ENCODE results near the gene C1orf174. TPM values are rescaled to one million over a fixed set of nuclear protein-coding genes. Genes with fewer than 3 reads are reported as not detected.
"Not testable (repeated sequence)": the region's sequence is repeated elsewhere in the genome, so short reads cannot be mapped to it uniquely, and the experiment has no call there.

C1orf174 gene
- total RNA-seq, 1 donor from 2014 or later: 44.9 TPM

GRCh38 chr1:3922201-3922725 is 22.2 kb upstream of the C1orf174 start:
- Mint-ChIP-seq H3K4me3 (ENCODE audit: low read depth) (no peak overlapping the region), H3K27ac (no peak overlapping the region), H3K27me3 (ENCODE audit: low read depth) (no peaks in the 10 kb centered on the region), H3K36me3 (ENCODE audit: low read depth) (no peaks in the 10 kb centered on the region), H3K4me1 (ENCODE audit: low read depth) (peaks cover 5% of the 10 kb centered on the region), H3K9me3 (no peaks in the 10 kb centered on the region)
- no peak for DNase-seq (ENCODE audit: low spot score)
- intact Hi-C loops (cut with micrococcal nuclease): no loop called here

DNA sequence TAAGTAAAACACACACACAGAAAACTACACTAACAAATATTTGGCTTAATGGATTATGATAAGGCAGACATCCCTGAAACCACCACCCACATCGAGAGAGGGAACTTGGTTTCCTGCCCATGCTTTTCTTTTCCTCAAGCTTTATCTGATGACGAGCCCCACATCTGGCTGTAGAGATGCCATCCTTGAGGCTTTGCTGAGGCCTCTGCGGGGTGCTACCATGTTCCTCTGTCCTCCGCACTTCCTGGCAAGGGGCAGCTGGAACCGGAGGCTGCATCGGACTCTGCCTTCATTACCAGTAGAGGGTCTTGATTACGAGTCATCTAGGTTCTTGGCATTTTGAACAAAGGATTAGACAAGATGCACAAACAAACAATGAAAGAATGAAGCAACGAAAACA is 21.7 kb upstream of the C1orf174 start:
- no peak overlapping the region for H3K4me3 Mint-ChIP-seq (ENCODE audit: low read depth)
- no peaks in the 10 kb centered on the region for H3K27me3 Mint-ChIP-seq (ENCODE audit: low read depth)
- H3K4me1 Mint-ChIP-seq (ENCODE audit: low read depth): peaks cover 5% of the 10 kb centered on the region
- H3K9me3 Mint-ChIP-seq: no peaks in the 10 kb centered on the region
- no peak for DNase-seq (ENCODE audit: low spot score)
- H3K27ac Mint-ChIP-seq: no peak overlapping the region
- no peaks in the 10 kb centered on the region for H3K36me3 Mint-ChIP-seq (ENCODE audit: low read depth)
- intact Hi-C loops (cut with micrococcal nuclease): no loop called here

DNA sequence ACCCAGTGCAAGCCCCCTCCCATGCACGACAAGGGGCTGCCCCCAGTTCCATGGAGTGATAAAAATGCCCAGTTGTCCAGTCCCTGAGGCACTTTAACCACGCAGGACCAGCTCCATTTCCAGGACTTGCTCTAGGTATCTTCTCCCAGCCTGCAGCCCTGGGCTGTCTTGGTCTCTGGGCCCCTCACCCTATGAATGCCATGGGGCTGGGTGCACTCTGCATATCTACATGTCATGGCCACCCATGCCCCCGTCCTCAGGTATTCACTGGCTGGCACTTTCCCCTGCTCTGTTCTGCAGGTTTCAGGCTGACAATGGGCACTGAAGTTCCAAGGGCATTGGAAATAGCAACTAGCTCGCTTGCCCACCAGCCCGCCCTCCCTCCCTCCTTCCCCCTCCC is 19.6 kb upstream of the C1orf174 start:
- H3K27me3 Mint-ChIP-seq (ENCODE audit: low read depth): no peaks in the 10 kb centered on the region
- no peak overlapping the region for H3K4me3 Mint-ChIP-seq (ENCODE audit: low read depth)
- H3K4me1 Mint-ChIP-seq (ENCODE audit: low read depth): peaks cover 5% of the 10 kb centered on the region
- DNase-seq (ENCODE audit: low spot score): no peak
- H3K36me3 Mint-ChIP-seq (ENCODE audit: low read depth): no peaks in the 10 kb centered on the region
- no peak overlapping the region for H3K27ac Mint-ChIP-seq
- intact Hi-C loops (cut with micrococcal nuclease): no loop called here
- H3K9me3 Mint-ChIP-seq: no peaks in the 10 kb centered on the region

DNA sequence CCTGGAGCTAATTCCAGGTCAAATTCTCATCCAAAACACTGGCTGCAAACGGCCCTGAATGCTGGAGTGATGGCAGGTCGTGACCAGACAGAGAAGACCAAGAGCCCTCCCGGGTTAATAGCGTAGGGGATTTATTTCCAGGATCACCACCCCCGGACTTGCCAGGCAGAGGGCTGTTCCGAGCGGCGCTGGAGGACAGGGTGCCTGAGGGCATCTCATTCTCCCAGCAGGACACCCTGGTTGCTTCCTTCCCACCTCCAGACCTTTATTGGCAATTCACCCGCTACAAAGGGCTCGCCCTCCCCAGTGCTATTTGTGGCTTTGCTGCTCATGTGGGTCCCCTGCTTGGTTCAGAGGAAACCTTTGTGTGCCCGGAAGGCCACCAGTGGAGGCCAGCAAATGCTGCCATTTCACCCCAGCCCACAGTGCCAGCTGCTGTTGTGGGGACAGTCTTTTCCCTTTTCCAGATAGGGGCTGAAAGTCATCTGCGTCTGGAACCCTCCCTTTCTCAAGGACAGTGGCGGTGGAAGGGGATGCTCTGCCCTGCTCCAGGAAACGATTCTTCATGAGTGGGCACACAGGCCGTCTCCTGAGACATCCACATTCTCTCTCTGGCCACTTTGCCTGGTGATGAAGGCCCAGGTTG is 19.0 kb upstream of the C1orf174 start:
- intact Hi-C loops (cut with micrococcal nuclease): no loop called here
- DNase-seq (ENCODE audit: low spot score): no peak
- no peak overlapping the region for H3K27ac Mint-ChIP-seq
- H3K27me3 Mint-ChIP-seq (ENCODE audit: low read depth): no peaks in the 10 kb centered on the region
- no peaks in the 10 kb centered on the region for H3K36me3 Mint-ChIP-seq (ENCODE audit: low read depth)
- no peak overlapping the region for H3K4me3 Mint-ChIP-seq (ENCODE audit: low read depth)
- no peaks in the 10 kb centered on the region for H3K9me3 Mint-ChIP-seq
- H3K4me1 Mint-ChIP-seq (ENCODE audit: low read depth): peaks cover 5% of the 10 kb centered on the region

- intact Hi-C loops (cut with micrococcal nuclease); H3K36me3 Mint-ChIP-seq (ENCODE audit: low read depth); H3K4me1 Mint-ChIP-seq (ENCODE audit: low read depth); H3K9me3 Mint-ChIP-seq; H3K4me3 Mint-ChIP-seq (ENCODE audit: low read depth); H3K27ac Mint-ChIP-seq; DNase-seq (ENCODE audit: low spot score); H3K27me3 Mint-ChIP-seq (ENCODE audit: low read depth): not testable (repeated sequence)
These were observed 18.3 kb upstream of the C1orf174 start for GRCh38 chr1:3918359-3918758.

GRCh38 chr1:3917761-3918160 is 17.7 kb upstream of the C1orf174 start:
- Mint-ChIP-seq H3K27ac (no peak overlapping the region), H3K4me3 (ENCODE audit: low read depth) (no peak overlapping the region), H3K9me3 (no peaks in the 10 kb centered on the region), H3K4me1 (ENCODE audit: low read depth) (peaks cover 5% of the 10 kb centered on the region), H3K27me3 (ENCODE audit: low read depth) (no peaks in the 10 kb centered on the region), H3K36me3 (ENCODE audit: low read depth) (no peaks in the 10 kb centered on the region)
- DNase-seq (ENCODE audit: low spot score): no peak
- intact Hi-C loops (cut with micrococcal nuclease): no loop called here

- intact Hi-C loops (cut with micrococcal nuclease): no loop called here
- DNase-seq (ENCODE audit: low spot score): no peak
These were observed 15.6 kb upstream of the C1orf174 start for GRCh38 chr1:3915551-3916121.

GRCh38 chr1:3914911-3915310 is 14.8 kb upstream of the C1orf174 start:
- no peak for DNase-seq (ENCODE audit: low spot score)
- Mint-ChIP-seq H3K27ac (no peak overlapping the region), H3K27me3 (ENCODE audit: low read depth) (no peaks in the 10 kb centered on the region), H3K36me3 (ENCODE audit: low read depth) (no peaks in the 10 kb centered on the region), H3K4me1 (ENCODE audit: low read depth) (no peaks in the 10 kb centered on the region), H3K9me3 (no peaks in the 10 kb centered on the region), H3K4me3 (ENCODE audit: low read depth) (no peak overlapping the region)
- intact Hi-C loops (cut with micrococcal nuclease): loop anchor here (5.0 kb wide), 1 partner anchor 737 kb away; the partner anchor contains the start of gene AJAP1

More at GRCh38 chr1:3915551-3916121, 15.6 kb upstream of the C1orf174 start:
- H3K36me3 Mint-ChIP-seq (ENCODE audit: low read depth): no peaks in the 10 kb centered on the region
- no peaks in the 10 kb centered on the region for H3K9me3 Mint-ChIP-seq
- H3K4me1 Mint-ChIP-seq (ENCODE audit: low read depth): no peaks in the 10 kb centered on the region
- H3K27ac Mint-ChIP-seq: no peak overlapping the region
- H3K4me3 Mint-ChIP-seq (ENCODE audit: low read depth): no peak overlapping the region
- H3K27me3 Mint-ChIP-seq (ENCODE audit: low read depth): no peaks in the 10 kb centered on the region

DNA sequence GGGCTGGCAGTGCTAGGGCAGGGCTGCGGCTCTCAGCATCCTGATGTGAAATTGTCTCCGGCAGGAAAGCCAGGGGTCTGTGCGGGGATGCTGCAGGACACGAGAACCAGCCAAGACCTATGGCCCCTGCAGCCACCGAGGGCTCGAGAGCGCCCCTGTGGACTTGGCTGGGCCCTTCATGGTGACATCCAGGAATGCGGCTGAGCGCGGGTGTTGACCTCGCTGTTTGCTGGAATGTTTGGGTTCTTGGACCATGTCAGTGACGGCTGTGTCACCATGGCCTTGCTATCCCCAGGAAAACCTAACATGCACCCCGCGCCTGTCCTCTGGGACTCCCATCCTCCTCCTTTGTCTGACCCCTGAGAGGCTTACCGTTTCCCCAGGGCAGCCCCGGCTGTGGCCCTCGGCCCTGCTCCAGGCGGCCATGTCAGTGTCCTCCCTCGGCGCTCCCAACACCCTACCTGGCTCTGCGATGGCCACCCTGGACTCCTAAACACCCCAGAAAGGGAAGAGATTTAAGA is 14.3 kb upstream of the C1orf174 start:
- intact Hi-C loops (cut with micrococcal nuclease): loop anchor here (5.0 kb wide), 1 partner anchor 738 kb away; the partner anchor contains the start of gene AJAP1
- no peak for DNase-seq (ENCODE audit: low spot score)
- no peak overlapping the region for H3K4me3 Mint-ChIP-seq (ENCODE audit: low read depth)

GRCh38 chr1:3912809-3913685 is 13.0 kb upstream of the C1orf174 start:
- intact Hi-C loops (cut with micrococcal nuclease): loop anchor here (5.0 kb wide), 1 partner anchor 739 kb away; the partner anchor contains the start of gene AJAP1
- H3K27ac Mint-ChIP-seq: no peak overlapping the region
- H3K4me3 Mint-ChIP-seq (ENCODE audit: low read depth): no peak overlapping the region
- no peaks in the 10 kb centered on the region for H3K4me1 Mint-ChIP-seq (ENCODE audit: low read depth)
- H3K9me3 Mint-ChIP-seq: no peaks in the 10 kb centered on the region
- no peak for DNase-seq (ENCODE audit: low spot score)
- no peaks in the 10 kb centered on the region for H3K36me3 Mint-ChIP-seq (ENCODE audit: low read depth)
- no peaks in the 10 kb centered on the region for H3K27me3 Mint-ChIP-seq (ENCODE audit: low read depth)

More for the DNA sequence above, 14.3 kb upstream of the C1orf174 start:
- H3K4me1 Mint-ChIP-seq (ENCODE audit: low read depth): no peaks in the 10 kb centered on the region
- H3K27me3 Mint-ChIP-seq (ENCODE audit: low read depth): no peaks in the 10 kb centered on the region
- H3K36me3 Mint-ChIP-seq (ENCODE audit: low read depth): no peaks in the 10 kb centered on the region
- H3K27ac Mint-ChIP-seq: no peak overlapping the region
- no peaks in the 10 kb centered on the region for H3K9me3 Mint-ChIP-seq

DNA sequence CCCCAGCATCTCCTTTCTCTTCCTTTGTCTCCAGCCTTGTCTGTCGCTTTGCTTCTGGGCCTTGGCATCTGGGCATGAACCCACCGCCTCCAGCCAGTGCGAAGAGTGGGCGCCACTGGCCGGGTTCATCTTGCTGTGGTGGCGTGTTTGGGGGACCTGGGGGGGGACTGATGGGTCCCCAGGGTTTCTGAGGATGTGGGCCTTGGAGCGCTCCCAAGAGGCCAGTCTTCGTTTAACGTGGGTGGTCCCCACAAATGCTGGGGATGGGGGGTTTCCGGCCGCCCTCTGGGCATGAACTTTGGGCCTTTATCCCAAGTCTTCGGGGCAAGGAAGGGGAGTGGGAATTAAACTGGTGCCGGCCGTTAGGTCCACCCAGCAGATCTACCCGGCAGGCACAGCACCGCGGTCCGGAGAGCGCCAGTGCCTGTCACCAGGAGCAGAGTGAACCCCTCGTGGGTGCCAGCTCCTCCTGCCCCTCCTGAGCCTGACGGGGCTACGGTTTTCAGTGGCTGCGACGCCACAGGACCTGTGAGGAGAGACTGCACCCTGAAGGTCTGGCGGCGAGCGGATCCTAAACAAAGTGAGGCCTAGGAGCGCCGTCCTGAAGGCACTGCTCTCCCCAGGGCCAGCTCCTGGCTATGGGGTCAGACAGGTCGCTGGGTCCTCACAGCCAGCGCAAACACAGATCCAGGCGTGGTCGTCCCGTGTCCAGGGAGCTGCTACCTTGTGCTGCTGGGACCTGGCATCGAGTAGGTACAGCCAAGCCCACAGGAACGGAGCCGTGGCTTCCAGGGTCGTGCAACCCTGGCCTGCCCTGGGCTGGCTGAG is 12.1 kb upstream of the C1orf174 start:
- no peak for DNase-seq (ENCODE audit: low spot score)
- H3K36me3 Mint-ChIP-seq (ENCODE audit: low read depth): no peaks in the 10 kb centered on the region
- no peak overlapping the region for H3K4me3 Mint-ChIP-seq (ENCODE audit: low read depth)
- intact Hi-C loops (cut with micrococcal nuclease): loop anchor here (5.0 kb wide), 1 partner anchor 740 kb away; the partner anchor contains the start of gene AJAP1
- peaks cover 2% of the 10 kb centered on the region for H3K4me1 Mint-ChIP-seq (ENCODE audit: low read depth)
- no peak overlapping the region for H3K27ac Mint-ChIP-seq
- no peaks in the 10 kb centered on the region for H3K27me3 Mint-ChIP-seq (ENCODE audit: low read depth)
- H3K9me3 Mint-ChIP-seq: no peaks in the 10 kb centered on the region

Data from activated T-helper 2 cell treated with anti-CD3 and anti-CD28 coated beads, Interferon-gamma antibody, Interleukin-2, Interleukin-4, amounts not matched to agents 10 μg/mL and 5 μg/mL and 100 μg/mL, durations not matched to agents 14 hours and 24 hours and 36 hours (primary cell).